Measurements from ENCODE around the gene CEP70.

DNA sequence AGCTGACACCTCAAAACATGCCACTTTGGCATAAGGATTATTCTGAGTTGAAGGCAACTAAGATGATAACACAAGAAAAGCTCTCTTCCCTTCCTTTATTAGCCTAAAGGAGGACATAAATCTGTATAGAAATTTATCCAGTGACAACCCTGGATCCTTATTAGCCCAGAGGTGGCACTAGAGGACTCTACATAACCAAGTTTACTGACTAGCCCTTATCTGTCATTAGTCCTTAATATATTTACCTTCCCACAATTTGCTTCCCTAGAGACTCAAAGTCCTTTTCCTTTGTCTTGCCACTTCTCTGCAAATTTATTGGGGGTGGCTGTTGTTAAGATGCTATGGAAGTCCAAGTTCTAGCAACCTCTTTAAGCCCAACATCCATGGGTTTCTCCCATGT is 26.7 kb downstream of the CEP70 start:
- TF ChIP-seq POLR2AphosphoS5 (IDR thresholded peaks at IDR 0.05; ENCODE audit: low read depth, low read length) (no peak), SIN3A (IDR thresholded peaks at IDR 0.05; ENCODE audit: borderline replicate concordance, insufficient read depth, low read depth, low read length) (no peak), TCF7L2 (IDR thresholded peaks at IDR 0.05; ENCODE audit: low read depth, low read length) (no peak)
- TF ChIP-seq, protein P1, sequence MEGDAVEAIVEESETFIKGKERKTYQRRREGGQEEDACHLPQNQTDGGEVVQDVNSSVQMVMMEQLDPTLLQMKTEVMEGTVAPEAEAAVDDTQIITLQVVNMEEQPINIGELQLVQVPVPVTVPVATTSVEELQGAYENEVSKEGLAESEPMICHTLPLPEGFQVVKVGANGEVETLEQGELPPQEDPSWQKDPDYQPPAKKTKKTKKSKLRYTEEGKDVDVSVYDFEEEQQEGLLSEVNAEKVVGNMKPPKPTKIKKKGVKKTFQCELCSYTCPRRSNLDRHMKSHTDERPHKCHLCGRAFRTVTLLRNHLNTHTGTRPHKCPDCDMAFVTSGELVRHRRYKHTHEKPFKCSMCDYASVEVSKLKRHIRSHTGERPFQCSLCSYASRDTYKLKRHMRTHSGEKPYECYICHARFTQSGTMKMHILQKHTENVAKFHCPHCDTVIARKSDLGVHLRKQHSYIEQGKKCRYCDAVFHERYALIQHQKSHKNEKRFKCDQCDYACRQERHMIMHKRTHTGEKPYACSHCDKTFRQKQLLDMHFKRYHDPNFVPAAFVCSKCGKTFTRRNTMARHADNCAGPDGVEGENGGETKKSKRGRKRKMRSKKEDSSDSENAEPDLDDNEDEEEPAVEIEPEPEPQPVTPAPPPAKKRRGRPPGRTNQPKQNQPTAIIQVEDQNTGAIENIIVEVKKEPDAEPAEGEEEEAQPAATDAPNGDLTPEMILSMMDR (IDR thresholded peaks at IDR 0.05): 0 out of 2 replicates have a peak, but pooled peaks have one; percentile 11
- TF ChIP-seq, protein P2, sequence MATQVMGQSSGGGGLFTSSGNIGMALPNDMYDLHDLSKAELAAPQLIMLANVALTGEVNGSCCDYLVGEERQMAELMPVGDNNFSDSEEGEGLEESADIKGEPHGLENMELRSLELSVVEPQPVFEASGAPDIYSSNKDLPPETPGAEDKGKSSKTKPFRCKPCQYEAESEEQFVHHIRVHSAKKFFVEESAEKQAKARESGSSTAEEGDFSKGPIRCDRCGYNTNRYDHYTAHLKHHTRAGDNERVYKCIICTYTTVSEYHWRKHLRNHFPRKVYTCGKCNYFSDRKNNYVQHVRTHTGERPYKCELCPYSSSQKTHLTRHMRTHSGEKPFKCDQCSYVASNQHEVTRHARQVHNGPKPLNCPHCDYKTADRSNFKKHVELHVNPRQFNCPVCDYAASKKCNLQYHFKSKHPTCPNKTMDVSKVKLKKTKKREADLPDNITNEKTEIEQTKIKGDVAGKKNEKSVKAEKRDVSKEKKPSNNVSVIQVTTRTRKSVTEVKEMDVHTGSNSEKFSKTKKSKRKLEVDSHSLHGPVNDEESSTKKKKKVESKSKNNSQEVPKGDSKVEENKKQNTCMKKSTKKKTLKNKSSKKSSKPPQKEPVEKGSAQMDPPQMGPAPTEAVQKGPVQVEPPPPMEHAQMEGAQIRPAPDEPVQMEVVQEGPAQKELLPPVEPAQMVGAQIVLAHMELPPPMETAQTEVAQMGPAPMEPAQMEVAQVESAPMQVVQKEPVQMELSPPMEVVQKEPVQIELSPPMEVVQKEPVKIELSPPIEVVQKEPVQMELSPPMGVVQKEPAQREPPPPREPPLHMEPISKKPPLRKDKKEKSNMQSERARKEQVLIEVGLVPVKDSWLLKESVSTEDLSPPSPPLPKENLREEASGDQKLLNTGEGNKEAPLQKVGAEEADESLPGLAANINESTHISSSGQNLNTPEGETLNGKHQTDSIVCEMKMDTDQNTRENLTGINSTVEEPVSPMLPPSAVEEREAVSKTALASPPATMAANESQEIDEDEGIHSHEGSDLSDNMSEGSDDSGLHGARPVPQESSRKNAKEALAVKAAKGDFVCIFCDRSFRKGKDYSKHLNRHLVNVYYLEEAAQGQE (IDR thresholded peaks at IDR 0.05; ENCODE audit: insufficient read depth in 1 of 2, low read depth in 2 of 2, low read length in 1 of 2): no peak
